HG03064 (cell line): Measurements from ENCODE around the gene NADSYN1.
"Not testable (repeated sequence)": the region's sequence is repeated elsewhere in the genome, so short reads cannot be mapped to it uniquely, and the experiment has no call there.

Source experiments
- ATAC-seq: cut with Tn5 transposase; IDR thresholded peaks from one replicate; pipeline ENCODE4 v1.9.1; 2021; ENCODE audit warnings: low read depth; ENCODE audit not compliant: unreplicated experiment

Gene NADSYN1

DNA sequence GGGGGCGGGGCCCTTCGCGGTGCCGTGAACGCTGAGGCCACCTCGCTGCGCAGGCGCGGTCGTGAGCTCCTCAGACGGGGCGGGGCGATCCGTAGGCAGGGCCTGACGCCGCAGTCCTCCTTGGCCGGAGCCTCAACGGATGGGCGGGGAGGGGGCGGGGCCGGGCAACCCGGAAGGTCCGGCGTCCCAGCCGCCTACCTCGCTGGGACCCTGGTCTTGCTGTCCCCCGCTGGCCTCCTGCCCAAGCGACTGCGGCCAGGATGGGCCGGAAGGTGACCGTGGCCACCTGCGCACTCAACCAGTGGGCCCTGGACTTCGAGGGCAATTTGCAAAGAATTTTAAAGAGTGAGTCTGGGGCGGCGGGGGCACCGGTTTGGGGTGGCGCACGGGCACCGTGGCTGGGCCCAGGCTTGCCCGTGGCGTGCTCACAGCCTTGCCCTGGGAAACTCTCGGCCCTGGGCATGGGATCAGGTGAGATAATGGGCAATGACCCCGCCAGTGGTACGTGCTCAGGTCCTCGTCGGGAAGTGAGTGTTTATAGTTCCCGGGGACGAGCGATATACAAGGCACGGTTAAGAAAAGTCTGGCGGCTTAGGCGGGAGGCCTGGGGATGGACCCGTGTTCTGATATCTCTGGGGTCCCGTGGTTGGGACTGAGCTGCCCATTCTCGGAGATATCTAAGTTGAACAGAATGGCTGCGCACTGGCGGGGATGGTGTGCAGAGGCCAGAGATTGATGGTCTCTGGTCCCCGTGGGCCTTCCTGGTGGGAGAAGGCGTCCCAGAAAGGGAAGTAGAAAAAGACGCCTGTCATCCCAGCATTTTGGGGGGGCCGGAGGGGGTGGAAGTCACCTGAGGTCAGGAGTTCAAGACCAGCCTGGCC lies at the start of gene NADSYN1:
Gene NADSYN1 (plus strand): TSS at position 167 of the 881 bp plus-strand sequence. CDS start 94 bp downstream, at position 261.
- ATAC-seq = peak; percentile 38

DNA sequence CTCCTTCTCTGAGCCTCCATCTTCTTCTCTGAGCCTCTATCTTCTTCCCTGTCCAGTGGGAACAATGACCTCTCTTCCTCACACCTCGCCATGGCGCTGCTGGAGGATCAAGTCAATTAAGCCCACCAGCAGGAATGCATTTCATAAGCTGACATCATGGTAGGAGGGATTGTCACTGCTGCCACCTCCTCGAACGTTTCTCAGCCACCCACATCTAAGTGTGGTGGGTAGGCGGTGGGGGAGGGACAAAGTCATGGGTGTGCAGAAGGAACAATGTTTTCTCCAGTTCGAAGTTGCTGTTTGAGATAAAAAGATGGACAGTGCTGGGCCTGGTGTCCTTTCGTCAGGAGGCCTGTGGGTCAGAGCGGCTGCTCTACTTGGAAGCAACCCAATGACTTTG lies 48.8 kb upstream of the NADSYN1 start:
- ATAC-seq = no peak

DNA sequence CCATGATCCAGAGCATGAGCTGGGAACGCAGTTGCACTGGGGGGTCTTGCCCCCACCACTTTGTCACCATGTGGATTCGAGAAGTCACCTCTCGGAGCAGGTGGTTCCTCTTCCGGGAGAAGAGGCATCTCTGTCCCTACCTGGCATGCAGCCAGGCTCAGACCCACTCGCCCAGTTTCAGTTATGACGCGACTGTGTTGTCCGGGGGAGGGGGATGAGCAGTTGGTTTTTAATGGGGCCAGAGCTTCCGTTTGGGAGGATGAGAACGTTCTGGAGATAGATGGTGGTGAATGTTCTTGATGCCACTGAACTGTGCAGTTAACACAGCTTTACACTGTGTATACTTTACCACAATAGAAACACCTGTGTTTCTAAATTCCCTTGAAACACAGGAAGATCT lies 46.3 kb upstream of the NADSYN1 start:
- ATAC-seq = no peak

DNA sequence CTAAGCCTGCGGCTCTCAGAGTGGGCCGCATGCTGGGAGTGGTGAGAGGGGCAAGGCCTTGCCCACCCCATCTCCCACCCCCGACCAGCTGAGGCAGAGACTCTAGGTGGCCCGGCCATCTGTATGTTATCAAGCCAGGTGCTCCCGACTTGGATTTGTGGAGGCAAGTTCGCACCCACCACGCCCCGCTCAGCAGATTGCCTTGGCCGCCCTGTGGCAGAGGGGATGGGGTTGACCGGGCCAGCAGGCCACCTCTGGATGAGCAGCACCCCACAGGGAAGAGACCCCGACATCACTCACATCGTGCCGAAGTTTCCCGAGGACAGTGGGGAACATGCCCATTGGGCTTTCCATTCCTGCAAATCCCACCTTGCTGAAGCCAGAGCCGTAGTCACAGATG lies 45.6 kb upstream of the NADSYN1 start:
- no peak for ATAC-seq

DNA sequence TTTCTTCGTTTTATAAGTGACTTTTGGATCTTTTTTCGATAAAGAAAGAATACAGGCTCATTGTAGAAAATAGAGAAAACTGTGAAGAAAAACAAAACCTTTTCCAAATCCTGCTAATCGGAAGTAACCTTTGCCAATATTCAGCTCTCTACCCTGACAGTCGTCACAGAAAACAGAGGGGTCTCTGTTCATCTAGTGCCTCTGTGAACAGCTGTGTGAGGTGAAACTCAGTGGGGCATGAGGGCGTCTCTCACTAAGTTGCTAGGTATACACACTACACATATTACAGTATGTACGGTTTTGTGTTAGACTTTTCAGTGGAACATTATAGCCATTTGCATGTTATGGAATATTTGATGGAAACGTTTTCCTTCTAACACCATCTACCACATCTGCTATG lies 44.2 kb upstream of the NADSYN1 start:
- ATAC-seq = no peak

DNA sequence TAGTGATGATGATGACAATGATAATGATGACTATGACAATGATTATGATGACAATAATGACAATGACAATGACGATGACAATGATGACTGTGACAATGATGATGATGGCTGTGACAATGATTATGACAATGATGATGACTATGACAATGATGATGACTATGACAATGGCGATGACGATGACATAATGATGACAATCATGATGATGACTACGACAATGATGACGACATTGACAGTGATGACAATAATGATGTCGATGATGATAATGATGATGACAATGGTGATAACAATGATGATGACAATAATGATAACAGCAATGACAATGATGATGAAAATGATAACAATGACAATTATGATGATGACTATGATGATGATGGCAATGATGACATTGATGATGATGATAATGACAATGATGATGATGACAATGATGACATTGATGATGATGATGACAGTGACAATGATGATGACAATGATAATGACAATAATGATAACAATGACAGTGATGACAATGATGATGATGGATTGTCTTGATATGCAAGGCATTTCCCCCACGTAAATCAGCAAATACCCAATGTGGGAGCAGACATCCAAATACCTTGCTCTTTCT lies 42.5 kb upstream of the NADSYN1 start:
- ATAC-seq = no peak

DNA sequence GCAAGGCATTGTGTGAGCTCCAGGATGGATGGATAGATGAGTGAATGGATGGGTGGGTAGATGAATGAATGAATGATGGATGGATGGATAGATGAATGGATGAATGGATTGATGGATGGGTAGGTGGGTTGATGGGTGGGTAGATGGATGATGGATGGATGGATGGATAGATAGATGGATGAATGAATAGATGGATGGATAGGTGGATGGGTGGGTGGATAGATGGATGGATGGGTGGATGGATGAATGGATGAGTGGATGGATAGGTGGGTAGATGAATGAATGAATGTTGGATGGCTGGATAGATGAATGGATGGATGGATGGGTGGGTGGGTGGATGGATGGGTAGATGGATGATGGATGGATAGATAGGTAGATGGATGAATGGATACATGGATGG lies 38.4 kb upstream of the NADSYN1 start:
- ATAC-seq = no peak

DNA sequence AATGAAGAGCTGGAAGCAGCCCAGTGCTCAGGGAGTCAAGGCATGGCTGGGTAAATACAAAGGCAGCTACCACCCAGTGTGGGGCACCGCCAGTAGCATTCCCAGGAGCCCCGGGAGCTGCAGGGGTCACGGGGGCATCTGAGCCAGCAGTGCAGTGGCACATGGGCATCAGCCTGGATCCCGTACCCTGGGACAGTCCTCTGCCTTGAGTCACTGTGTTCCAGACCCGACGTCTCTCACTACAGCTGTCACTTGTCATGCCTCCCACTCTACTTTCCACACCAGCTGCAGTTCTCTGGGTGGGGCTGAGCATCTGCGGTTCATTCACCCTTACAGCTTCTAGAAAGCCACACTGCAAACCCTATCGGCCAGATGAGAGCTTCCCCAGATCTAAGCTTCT lies 34.4 kb upstream of the NADSYN1 start:
- no peak for ATAC-seq

DNA sequence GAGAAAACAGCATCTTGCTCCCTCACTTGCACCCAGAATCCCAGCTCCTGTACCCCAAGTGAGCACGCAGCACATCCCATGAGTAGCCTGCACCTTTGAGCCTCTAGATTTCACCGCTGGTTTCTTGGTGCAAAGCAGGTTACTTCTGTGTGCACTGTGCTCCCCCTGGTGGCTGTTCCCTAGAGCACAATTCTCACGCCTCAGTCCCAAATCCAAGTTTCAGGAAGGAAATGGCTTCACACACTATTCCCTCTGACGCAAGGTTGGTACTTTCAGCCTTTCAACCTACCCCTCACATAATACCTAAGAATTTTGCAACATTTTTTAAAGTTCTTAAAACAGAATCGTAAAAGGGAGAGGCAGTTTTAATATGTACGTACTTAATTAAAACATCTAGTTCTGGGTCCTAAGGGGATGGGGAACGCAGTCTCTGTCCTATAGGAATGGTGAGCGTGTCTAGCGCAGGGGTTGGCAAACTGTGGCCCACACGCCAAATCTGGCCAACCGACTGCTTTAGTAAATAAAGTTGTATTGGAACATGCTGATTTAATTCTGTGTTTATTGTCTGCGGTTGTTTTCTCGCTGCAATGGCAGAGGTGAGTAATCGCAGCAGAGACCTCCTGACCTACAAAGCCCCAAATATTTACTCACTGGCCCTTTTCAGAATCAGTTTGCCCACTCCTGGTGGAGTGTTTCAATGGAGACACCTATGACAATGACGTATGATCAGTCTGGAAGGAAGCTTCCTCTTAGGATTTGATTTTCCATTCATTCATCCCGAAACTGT lies 32.4 kb upstream of the NADSYN1 start:
- ATAC-seq = no peak

DNA sequence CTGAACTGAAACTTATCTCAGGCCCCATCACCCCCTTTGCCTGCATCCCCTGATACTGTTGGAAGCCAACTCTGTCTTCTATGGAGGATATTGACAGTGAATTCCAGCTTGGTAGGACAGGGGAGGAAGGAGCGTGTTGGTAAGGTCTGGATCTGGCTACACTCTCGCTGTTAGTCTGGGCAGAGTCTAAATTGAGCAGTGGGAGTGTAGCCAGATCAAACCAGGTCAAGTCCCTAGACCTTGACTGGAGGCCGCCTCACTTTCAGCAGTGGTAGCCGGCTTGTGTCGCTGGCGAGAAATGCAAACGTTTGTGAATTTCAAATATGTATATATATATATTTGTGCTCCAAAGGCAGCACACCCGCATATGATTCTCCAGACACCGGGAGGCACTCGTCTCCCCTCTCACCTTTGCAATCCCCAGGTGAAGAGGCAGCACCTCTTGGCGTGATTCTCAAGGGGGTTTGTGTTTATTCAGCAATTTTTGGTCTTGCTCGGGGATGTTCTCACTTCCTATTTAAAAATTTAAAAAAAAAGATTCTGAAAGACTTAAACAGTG lies 31.5 kb upstream of the NADSYN1 start:
- no peak for ATAC-seq

DNA sequence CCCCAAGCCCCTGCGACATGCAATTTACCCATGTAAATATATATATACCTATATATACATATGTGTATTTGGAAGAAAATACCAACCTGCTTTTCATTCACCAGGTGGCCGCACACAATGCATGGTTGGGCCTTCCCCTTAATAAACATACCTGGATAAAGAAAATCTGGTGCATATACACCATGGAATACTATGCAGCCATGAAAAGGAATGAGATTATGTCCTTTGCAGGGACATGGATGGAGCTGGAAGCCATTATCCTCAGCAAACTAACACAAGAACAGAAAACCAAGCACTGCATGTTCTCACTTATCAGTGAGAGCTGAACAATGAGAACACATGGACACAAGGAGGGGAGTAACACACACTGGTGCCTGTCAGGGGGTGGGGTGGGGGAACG lies 30.7 kb upstream of the NADSYN1 start:
- not testable (repeated sequence) for ATAC-seq

DNA sequence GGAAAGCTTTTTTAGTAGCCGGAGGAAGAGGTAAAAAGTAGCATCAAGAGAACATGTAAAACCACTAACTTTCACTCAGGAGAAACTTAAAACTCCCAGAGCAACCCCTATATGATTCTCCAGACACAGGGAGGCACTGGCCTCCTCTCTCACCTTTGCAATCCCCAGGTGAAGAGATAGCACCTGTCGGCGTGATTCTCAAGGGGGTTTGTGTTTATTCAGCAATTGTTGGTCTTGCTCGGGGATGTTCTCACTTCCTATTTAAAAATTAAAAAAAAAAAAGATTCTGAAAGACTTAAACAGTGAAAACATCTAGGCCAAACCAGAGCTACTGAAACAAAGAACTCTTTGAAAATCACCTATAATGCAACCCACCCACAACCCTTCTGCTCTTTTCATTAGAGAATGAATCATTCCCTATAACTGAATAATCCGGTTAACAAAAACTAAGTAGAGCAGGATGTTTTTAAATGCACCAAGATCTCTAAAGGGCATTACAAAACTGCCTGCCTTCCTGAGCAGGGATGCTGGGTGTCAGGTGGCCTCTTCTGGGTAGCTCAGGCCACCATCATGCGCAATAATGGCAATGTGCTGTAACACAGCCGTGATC lies 29.7 kb upstream of the NADSYN1 start:
- no peak for ATAC-seq

DNA sequence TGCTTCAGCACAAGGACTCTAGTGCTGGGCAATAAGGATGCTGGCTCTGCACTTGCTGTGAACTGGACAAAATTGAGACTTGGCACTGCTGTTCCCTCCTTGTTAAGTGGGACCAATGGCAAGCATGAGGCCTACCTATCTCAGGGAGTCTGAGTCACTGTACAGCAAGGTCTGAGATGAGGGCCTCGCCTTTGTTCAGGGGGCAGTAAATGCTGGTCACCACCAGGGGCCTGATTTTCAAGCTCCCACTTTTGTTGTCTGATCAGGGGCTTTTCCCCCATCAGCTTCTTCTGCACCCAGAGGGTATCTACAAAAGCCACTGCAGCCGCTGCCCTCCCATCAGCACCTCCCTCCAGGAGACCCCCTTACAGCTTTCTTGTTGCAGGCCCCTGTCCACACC lies 27.6 kb upstream of the NADSYN1 start:
- ATAC-seq = no peak

DNA sequence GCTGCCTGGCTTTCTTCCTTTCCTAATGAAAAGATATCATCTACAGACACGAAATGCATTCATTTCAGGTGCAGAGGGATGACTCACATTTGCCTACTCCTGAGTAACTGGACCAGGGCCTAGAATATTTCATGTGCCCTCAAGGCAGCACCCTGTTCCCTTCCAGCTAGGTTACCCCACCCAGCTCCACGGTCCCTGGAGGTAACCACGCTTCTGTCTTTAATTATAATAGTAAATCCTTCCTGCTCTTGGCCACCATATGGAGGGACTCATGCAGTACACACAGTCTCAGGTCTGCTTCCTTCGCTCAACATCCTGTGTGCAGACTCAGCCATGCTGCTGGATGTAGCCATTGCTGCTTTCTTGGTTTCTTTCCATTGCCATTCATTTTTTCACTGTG lies 27.1 kb upstream of the NADSYN1 start:
- ATAC-seq = no peak

DNA sequence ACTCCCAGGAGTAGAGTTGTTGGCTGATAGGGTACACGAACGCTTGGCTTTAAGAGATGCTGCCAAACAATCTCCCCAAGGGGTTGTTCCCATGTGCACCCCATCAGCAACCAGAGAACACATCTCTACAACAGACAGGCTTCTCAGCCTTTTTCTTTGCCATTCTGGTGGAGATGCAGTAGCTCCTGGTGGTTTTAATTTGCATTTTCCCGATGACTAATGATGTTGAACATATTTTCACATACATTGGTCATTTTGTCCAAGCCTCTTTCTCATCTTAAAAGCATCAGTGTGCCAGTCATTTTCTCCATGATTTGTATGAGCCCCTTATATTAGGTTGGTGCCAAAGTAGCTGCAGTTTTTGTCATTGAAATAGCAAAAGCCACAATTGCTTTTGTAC lies 26.6 kb upstream of the NADSYN1 start:
- no peak for ATAC-seq

DNA sequence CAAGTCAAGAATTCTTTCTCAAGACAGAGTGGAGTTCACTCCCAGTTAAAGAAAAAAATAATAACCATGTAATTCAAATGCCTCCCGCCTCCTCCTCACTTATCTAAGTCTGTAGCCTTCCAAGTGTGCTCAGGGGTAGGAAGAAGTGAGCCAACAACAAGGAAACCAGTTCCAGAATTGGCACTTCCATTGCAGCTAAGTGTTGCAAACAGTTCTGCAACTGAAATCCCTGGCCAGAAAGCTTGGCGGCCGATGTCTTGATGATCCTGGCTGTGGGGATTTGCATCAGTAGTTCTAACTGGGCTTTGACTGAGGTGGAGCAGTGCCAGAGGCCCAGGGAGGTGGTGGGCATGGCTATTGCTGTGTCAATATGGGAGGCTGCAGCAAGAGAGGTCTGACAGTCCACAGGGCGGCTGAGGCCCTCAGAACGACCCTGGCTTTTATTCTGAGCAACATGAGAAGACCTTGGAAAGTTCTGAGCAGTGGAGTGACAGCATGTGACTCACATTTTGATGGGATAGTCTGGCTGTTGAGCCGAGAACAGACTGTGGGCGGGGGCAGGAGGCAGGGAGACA lies 24.1 kb upstream of the NADSYN1 start:
- ATAC-seq = no peak

DNA sequence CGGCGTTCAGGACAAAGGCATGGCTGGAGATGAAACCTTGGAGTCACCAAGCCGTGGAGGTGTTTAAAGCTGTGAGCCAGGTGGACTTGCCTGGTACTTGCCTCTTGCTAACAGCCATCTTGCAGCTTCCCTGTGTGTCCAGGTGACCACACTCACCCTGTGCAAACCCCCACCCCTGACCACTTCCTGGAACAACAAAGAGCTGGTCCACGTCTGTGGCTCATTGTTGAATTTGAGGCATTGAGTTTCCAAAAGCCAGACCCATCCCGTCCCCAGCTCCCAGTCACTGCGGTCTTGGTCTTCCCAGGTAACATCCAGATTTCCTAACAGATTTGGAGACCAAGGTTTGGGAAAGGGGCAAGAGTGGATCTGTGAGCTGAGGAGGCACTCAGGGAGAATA lies 23.3 kb upstream of the NADSYN1 start:
- no peak for ATAC-seq

DNA sequence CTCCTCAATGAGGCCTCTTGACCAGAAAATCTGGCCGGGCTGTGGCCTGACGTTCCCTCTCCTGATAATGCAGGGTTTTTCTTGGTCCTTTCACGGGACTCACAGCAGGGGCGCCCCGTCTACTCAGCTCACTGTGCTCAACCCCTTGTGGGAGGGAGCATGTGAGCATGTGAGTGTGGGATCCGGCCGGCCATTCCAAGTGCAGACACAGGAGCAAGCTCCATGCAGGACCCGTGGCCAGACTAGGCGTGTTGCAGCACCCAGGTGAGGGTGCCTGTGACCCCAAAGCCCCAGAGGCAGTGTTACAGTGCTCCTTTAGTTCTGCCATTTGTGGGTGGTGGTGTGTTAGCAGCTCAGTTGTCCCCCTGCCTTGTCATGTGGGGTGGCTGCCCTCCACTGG lies 22.8 kb upstream of the NADSYN1 start:
- no peak for ATAC-seq

DNA sequence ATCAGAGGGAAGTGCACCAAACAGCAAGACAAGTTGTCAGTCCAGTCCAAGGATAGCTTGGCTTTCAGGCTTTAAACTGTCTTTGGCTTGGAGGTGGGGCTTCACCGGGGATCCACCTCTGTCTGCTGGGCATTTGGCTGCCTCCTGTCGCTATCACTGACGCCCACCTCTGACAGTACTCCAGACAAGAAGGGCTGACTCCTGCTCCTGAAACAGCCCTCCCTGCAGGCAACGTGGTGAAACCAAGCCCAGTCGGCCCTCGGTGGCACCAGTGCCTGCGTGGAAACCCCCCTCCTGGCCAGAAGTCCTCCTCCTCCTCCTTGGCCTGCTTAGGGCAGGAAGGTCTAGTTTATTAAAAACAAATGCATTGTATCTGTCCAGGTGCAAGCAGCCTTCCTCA lies 21.7 kb upstream of the NADSYN1 start:
- ATAC-seq = no peak
